ENCODE data around the gene DOK3.

GRCh38 chr5:177511181-177511580 lies 1.6 kb upstream of the DOK3 start:
- TF ChIP-seq CTCF (IDR thresholded peaks at IDR 0.05) (no peak), POLR2A (IDR thresholded peaks at IDR 0.05) (no peak)
